Mesodermal cell (in vitro differentiated cells): ENCODE measurements around the gene SPNS2. TPM values are rescaled to one million over a fixed set of nuclear protein-coding genes. Genes with fewer than 3 reads are reported as not detected.

Experiments used
- H3K27ac ChIP-seq: 2 replicates; pipeline ENCODE4 v1.7.0; 2013; ENCODE audit warnings: mild to moderate bottlenecking, low read depth, low read length, moderate library complexity; ENCODE audit not compliant: severe bottlenecking
- H3K36me3 ChIP-seq: 2 replicates; pipeline ENCODE4 v1.7.1; 2013; ENCODE audit warnings: mild to moderate bottlenecking, low read length, moderate library complexity; ENCODE audit not compliant: control insufficient read depth, insufficient read depth
- H3K4me1 ChIP-seq: one replicate; pipeline ENCODE4 v1.7.1; 2013; ENCODE audit warnings: mild to moderate bottlenecking, low read length; ENCODE audit not compliant: insufficient read depth, control insufficient read depth, poor library complexity, severe bottlenecking
- H3K4me3 ChIP-seq: 2 replicates; pipeline ENCODE4 v1.7.0; 2013; ENCODE audit warnings: low read length, control low read depth, mild to moderate bottlenecking; ENCODE audit not compliant: insufficient read depth, poor library complexity, severe bottlenecking; ENCODE audit errors: extremely low read depth
- H3K9me3 ChIP-seq: 2 replicates; pipeline ENCODE4 v1.7.1; 2013; ENCODE audit warnings: mild to moderate bottlenecking, low read length, moderate library complexity; ENCODE audit not compliant: control insufficient read depth
- WGBS, 2 experiments: methylation state at CpG; one replicate each; pipeline ENCODE4 v1.1.5; 2013; ENCODE audit warnings: missing lambda C conversion rate in 2 of 2; ENCODE audit not compliant: insufficient coverage in 2 of 2; 5-methylcytosine and 5-hydroxymethylcytosine counted together
- polyA plus RNA-seq, 2 experiments: library from polyadenylated mRNA; stranded (reverse); fragments of 50-300 nt; gene quantifications; one replicate each; pipeline ENCODE4 v1.2.3, GENCODE V29; 2013

Gene SPNS2, protein sequence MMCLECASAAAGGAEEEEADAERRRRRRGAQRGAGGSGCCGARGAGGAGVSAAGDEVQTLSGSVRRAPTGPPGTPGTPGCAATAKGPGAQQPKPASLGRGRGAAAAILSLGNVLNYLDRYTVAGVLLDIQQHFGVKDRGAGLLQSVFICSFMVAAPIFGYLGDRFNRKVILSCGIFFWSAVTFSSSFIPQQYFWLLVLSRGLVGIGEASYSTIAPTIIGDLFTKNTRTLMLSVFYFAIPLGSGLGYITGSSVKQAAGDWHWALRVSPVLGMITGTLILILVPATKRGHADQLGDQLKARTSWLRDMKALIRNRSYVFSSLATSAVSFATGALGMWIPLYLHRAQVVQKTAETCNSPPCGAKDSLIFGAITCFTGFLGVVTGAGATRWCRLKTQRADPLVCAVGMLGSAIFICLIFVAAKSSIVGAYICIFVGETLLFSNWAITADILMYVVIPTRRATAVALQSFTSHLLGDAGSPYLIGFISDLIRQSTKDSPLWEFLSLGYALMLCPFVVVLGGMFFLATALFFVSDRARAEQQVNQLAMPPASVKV
- 8.1 TPM for polyA plus RNA-seq (2013, experiment 1 of 2)
- 5.1 TPM for polyA plus RNA-seq (2013, experiment 2 of 2)

DNA sequence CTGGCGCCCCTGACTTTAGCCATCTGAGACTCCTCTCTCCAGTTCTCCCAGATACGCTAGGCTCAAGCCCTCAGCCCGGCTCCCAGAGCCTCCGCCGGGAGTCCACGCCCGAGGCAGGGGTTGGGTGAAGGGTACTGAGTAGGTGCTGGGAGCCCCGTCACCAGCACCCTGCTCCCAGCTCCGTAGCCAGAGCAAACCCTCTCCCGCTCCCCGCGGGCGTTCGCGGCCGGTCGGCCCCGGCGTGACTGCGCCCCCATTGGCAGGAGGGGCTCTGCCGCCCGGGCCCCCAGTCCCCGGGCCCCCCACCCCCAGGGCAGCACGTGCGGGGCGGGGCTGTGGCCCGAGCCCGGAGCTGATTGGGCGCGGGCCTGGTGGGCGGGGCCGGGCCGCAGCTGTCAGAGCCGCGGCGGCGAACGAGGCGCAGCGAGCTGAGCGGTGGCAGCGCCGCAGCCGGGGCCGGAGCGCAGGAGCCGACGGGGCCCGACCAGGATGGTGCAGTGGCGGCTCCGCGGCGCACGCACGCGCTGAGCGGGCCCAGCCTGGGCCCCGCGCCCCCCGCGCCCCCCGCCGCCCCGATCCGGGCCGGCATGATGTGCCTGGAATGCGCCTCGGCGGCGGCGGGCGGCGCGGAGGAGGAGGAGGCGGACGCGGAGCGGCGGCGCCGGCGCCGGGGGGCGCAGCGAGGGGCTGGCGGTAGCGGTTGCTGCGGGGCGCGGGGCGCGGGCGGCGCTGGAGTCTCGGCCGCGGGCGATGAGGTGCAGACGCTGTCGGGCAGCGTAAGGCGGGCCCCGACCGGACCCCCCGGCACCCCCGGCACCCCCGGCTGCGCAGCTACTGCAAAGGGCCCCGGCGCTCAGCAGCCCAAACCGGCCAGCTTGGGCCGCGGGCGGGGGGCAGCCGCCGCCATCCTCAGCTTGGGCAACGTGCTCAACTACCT lies at the start of gene SPNS2:
TSS of gene SPNS2 (plus strand) at position 421 of the 937 bp plus-strand sequence. CDS start at position 588, 167 bp downstream.
- no peak within 1 kb of the TSS for H3K27ac ChIP-seq
- peak within 1 kb of the TSS; percentile 35 for H3K4me3 ChIP-seq
- WGBS, 2 experiments = 1% methylated on average over 70 to 85 of the region's 117 CpGs

GRCh38 chr17:4449736-4450135 lies 48.9 kb upstream of the SPNS2 start:
- Histone ChIP-seq H3K9me3 (no peaks in the 10 kb centered on the region), H3K4me1 (no peaks in the 10 kb centered on the region), H3K27ac (no peak overlapping the region), H3K36me3 (no peaks in the 10 kb centered on the region), H3K4me3 (no peak overlapping the region)
- 80 to 88% methylated on average over 11 of the region's 11 CpGs for WGBS, 2 experiments

More for the DNA sequence above, at the start of gene SPNS2:
- Histone ChIP-seq H3K9me3 (no peaks in the 10 kb centered on the region), H3K36me3 (no peaks in the 10 kb centered on the region), H3K4me1 (peaks cover 26% of the 10 kb centered on the region)

DNA sequence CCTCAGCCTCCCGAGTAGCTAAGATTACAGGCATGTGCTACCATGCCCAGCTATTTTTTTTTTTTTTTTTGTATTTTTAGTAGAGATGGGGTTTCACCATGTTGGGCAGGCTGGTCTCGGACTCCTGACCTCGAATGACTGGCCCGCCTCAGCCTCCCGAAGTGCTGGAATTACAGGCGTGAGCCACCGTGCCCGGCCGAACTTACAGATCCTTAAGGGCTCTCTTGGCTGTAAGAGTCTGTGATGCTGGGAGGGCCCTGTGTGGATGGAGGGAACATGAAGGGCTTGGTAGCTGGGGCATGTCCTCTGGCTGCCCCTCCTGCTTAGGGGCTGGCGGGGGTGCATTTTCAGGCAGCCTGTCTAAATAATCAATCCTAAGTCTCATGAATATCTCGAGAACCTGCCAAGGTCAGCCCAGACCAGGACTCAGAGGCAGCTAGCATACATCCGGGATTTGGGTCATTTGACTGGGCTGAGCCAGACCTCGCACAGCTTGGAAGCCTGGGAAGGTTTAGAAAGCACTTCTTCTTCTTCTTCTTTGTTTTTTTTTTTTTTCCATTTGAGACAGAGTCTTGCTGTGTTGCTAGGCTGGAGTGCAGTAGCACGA lies 47.9 kb upstream of the SPNS2 start:
- Histone ChIP-seq H3K4me1 (no peaks in the 10 kb centered on the region), H3K9me3 (no peaks in the 10 kb centered on the region), H3K27ac (no peak overlapping the region), H3K36me3 (no peaks in the 10 kb centered on the region), H3K4me3 (no peak overlapping the region)
- 80 to 90% methylated on average over 2 to 9 of the region's 14 CpGs for WGBS, 2 experiments

DNA sequence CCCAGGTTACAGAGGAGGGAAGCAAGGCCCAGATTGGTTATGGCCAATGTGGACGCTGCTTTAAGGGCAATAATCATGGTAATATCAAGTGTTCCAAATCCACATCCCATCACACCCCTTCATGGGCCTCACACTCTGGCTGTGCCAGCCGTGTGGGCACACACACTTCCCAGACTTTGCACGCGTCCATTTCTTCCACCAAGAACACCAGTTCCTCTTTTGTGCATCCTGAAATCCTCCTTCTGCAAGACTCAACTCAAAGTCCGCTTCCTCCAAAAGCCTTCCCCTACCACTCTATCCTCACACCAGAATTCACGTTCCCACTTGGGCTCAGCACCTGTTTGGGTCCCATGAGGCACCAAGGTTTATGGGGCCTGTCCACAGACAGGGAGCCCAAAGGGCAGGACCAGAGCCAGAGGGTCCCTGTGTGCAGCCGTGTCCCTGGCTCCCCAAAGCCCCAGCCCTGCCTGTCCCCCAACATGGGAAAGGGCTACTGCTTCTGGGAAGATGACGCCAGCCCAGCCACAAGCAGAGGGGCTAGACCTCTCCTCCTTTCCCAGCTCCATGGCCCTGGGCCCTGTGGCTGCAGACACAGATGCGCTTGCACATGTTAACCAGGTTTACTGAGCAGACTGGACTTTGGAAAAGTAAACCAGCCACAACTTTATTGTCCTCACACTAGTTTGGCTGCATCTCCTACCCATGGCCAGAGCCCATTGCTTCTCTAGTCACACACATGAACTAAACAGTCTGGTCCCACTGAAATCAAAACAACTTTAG lies 44.7 kb upstream of the SPNS2 start:
- H3K27ac ChIP-seq = no peak overlapping the region
- H3K9me3 ChIP-seq = no peaks in the 10 kb centered on the region
- no peaks in the 10 kb centered on the region for H3K4me1 ChIP-seq
- H3K36me3 ChIP-seq = no peaks in the 10 kb centered on the region
- 93 to 96% methylated on average over 8 of the region's 9 CpGs for WGBS, 2 experiments
- no peak overlapping the region for H3K4me3 ChIP-seq

DNA sequence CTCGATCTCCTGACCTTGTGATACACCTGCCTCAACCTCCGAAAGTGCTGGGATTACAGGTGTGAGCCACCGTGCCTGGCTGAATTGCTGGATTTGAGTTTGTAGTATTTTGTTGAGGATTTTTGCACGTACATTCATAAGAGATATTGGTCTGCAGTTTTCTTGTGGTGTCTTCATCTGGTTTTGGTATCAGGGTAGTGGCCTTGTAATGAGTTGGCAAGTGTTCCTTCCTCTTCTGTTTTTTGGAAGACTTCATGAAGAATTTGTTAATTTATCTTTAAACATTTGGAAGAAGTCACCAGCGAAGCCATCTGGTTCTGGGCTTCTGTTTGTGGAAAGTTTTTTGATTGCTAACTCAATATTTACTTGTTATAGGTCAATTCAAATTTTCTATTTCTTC lies 38.0 kb upstream of the SPNS2 start:
- H3K4me3 ChIP-seq = no peak overlapping the region
- H3K36me3 ChIP-seq = no peaks in the 10 kb centered on the region
- 76 to 79% methylated on average over 2 to 4 of the region's 5 CpGs for WGBS, 2 experiments
- no peak overlapping the region for H3K27ac ChIP-seq
- no peaks in the 10 kb centered on the region for H3K4me1 ChIP-seq
- H3K9me3 ChIP-seq = no peaks in the 10 kb centered on the region

- Histone ChIP-seq H3K4me3 (no peak overlapping the region), H3K27ac (no peak overlapping the region), H3K4me1 (no peaks in the 10 kb centered on the region), H3K36me3 (no peaks in the 10 kb centered on the region), H3K9me3 (no peaks in the 10 kb centered on the region)
- WGBS, 2 experiments = 78 to 88% methylated on average over 7 to 10 of the region's 10 CpGs
Measured at GRCh38 chr17:4463818-4464476, 34.7 kb upstream of the SPNS2 start.

DNA sequence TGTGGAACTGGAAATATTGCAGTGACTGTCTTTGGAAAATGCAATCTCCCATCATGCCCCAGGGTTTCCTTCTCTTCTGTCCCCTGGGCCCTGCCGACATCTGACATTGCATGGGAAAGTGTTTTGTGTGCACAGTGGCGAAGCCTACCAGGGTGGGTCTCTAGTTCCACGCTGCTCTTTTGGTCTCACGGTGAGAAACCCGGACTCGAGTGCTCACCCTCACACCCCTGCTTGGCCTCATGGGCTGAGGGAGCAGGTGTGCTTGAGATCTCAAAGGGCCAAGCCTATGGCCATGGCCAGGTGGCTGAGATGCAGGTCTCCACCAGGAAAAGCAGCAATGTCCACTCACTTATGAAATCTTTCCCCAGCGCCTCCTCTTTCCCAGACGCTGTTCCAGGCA lies 32.9 kb upstream of the SPNS2 start:
- H3K9me3 ChIP-seq = no peaks in the 10 kb centered on the region
- H3K4me3 ChIP-seq = no peak overlapping the region
- H3K27ac ChIP-seq = no peak overlapping the region
- 77 to 94% methylated on average over 4 to 5 of the region's 8 CpGs for WGBS, 2 experiments
- H3K36me3 ChIP-seq = no peaks in the 10 kb centered on the region
- no peaks in the 10 kb centered on the region for H3K4me1 ChIP-seq

GRCh38 chr17:4467287-4467686 lies 31.4 kb upstream of the SPNS2 start:
- Histone ChIP-seq H3K36me3 (no peaks in the 10 kb centered on the region), H3K4me3 (no peak overlapping the region), H3K4me1 (no peaks in the 10 kb centered on the region), H3K27ac (no peak overlapping the region), H3K9me3 (no peaks in the 10 kb centered on the region)
- 91 to 97% methylated on average over 7 of the region's 7 CpGs for WGBS, 2 experiments

DNA sequence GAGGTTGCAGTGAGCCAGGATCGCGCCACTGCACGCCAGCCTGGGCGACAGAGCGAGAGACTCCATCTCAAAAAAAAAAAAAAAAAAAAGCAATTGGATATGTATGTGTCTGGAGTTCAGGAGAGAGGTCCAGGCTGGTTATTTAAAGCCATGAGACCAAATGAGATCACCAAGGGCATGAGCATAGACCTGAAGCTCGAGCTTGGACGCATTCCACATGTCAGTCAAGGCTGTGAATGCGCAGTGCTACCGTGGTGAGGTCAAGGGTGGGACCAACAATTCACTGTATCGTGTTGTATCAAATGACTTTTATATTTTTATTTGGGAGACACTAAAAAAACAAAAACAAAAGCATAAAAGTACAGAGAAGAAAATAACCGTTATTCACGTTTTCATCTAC lies 29.1 kb upstream of the SPNS2 start:
- Histone ChIP-seq H3K36me3 (no peaks in the 10 kb centered on the region), H3K4me3 (no peak overlapping the region)
- WGBS, 2 experiments = 94 to 100% methylated on average over 2 of the region's 12 CpGs

More for the DNA sequence above, 29.1 kb upstream of the SPNS2 start:
- Histone ChIP-seq H3K27ac (no peak overlapping the region), H3K9me3 (no peaks in the 10 kb centered on the region), H3K4me1 (peaks cover 1% of the 10 kb centered on the region)
